Right lobe of liver (tissue), 4 donors: ENCODE results near the gene LTBP1.

Source experiments
- POLR2A ChIP-seq: fragments of 450-650 bp; IDR thresholded peaks from one replicate; pipeline ENCODE4 v1.6.1; 2017; ENCODE audit warnings: antibody characterized with exemption, mild to moderate bottlenecking
- TF ChIP-seq, protein P1 (sequence below), 4 donors: fragments of 200-600 bp in 3 of 4; fragments of 450-650 bp in 1 of 4; IDR thresholded peaks; one replicate each; pipeline versions ENCODE4 v1.5.1 to v1.8.0; 2016 to 2022; ENCODE audit warnings: antibody characterized with exemption in 4 of 4, mild to moderate bottlenecking in 2 of 4
- donor health status: DM: no; HTN: no; CAD: no.
- donor health status: DM: no; HTN: no; CAD: no.
- donor health status: DM: no; HTN: yes; CAD: no.

DNA sequence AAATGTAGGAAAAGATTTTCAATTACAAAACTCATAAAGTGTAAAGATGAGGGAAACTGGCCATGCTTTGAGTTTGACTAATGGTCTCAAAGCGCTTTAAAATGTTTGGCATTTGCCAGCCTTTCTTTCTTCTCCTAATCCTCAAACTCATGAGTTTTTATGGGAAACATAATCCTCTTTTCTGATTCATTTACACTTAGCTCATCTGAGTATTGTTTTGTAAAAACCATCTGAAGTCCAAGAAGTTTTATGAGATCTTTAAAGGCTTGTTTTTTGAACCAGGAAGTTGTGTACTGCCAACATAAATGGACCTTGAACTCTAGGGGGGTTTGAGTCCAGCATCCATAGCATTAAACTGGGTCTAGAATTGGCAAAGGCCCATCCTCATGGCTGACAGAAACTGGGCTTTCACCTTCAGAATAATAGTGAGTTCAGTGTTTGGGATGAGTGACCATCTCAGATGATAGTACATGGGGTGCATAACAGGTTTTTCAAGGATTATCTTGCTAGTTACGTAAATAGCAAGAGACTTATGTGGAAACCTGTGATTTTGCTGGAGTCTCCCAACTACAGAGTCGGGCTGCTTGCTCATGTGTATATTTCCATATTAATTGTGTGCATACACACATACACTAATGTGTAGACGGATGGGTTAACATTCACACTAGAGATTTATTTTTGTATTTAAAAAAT, 3.8 kb upstream of the LTBP1 start:
- TF ChIP-seq, protein P1, sequence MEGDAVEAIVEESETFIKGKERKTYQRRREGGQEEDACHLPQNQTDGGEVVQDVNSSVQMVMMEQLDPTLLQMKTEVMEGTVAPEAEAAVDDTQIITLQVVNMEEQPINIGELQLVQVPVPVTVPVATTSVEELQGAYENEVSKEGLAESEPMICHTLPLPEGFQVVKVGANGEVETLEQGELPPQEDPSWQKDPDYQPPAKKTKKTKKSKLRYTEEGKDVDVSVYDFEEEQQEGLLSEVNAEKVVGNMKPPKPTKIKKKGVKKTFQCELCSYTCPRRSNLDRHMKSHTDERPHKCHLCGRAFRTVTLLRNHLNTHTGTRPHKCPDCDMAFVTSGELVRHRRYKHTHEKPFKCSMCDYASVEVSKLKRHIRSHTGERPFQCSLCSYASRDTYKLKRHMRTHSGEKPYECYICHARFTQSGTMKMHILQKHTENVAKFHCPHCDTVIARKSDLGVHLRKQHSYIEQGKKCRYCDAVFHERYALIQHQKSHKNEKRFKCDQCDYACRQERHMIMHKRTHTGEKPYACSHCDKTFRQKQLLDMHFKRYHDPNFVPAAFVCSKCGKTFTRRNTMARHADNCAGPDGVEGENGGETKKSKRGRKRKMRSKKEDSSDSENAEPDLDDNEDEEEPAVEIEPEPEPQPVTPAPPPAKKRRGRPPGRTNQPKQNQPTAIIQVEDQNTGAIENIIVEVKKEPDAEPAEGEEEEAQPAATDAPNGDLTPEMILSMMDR (IDR thresholded peaks at IDR 0.05) = no peak
- no peak for TF ChIP-seq POLR2A
